ENCODE results near the gene PHC2.
"Not testable (repeated sequence)": the region's sequence is repeated elsewhere in the genome, so short reads cannot be mapped to it uniquely, and the experiment has no call there.

The PHC2 gene

GRCh38 chr1:33309351-33309750 lies 121.5 kb downstream of the PHC2 start:
- DNase-seq = not testable (repeated sequence)

DNA sequence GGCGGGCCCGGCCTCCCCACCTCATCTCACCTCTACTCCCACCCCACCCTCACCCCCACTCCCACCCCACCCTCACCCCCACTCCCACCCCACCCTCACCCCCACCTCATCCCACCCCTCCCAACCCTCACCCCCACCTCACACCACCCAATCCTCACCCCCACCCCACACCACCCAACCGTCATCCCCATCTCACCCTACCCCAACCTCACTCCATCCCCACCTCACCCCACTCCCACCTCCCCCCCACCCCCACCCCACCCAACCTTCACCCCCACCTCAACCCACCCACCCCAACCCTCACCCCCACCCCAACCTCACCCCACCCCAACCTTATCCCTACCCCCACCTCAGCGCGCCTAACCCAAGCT lies 123.4 kb downstream of the PHC2 start:
- DNase-seq = no peak

GRCh38 chr1:33306653-33307493 lies 124.0 kb downstream of the PHC2 start:
- no peak for DNase-seq

DNA sequence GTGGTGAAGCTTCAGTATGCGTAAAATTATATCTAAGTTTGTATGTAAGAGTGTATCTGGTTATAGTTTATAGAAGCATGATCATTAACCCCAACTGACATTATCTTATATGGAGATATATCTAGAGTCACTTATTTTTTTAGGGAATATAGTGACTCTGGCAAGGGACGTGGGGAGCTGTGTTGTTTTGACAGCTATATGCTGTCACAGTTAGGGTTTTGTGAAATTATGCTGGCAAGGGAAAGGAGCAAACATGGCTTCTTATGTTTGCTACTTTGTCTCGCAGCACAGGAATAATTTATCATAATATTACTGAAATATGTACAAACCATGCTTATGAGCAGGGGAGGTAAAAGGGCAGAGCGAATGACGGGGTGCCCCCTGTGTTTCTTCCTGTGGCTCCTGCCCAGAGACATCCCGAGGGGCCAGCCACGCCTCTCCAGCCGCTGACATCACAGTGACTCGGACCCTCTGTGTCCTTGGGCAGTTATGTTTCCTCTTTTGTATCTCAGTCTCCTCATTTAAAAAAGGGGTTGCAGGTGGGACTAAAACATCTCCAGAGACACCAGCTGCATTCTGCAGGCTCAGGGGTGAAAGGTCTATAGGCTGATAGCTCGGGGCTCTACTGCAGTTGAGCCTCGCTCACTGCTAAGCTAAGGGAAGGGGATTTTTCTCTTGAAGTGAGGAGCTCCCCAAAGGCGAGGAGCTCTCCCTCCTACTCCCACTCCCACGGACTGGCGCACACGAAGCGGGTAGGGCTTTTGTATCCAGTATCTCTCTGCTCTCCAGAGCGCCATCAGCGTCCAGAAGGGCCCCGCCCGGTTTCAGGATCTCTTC lies 124.9 kb downstream of the PHC2 start:
- no peak for DNase-seq

DNA sequence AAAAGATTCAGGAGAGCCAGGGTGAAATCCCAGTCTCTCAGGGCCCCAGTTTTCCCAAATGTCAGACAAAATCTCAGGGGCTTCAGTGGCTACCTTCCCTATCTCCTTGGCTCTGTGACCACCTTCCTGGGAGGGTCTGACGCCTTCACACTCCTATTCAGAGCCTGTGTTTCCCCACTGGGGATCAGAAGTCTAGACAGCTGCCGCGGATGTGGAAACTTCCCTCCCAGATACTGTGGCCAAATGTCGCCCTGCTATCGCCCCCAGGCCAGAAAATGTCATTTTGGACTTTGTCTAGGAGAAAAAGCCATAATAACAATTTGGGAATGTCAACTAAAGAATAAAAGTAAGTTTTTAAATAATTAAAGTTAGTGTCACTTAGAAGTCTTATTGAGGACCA lies 125.9 kb downstream of the PHC2 start:
- no peak for DNase-seq

DNA sequence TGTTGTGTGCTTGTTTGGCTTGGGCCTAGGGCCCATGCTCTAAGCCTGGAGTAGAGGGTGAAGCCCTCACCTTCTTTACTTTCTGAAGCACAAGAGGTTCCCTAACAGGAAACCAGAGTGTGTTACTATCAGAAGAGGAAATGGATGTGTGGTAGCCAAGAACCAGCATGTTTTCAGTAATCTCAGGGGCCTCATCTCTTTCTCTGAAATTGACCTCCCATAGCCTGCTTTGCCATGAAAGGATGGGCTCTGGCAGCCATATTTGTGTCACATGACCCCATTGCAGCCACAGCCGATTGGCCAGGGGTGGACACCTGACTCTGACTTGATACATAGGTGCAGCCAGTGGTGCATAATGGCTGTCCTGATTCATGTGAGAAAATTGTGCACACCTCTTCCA lies 128.6 kb downstream of the PHC2 start:
- DNase-seq = no peak

- DNase-seq = no peak
Measured at GRCh38 chr1:33301273-33301984, 129.5 kb downstream of the PHC2 start.

GRCh38 chr1:33300673-33301072 lies 130.2 kb downstream of the PHC2 start:
- DNase-seq = no peak

GRCh38 chr1:33299461-33300155 lies 131.3 kb downstream of the PHC2 start:
- DNase-seq = no peak

- peak in 1 of 2 experiments; percentile 15 for DNase-seq
Measured at GRCh38 chr1:33298623-33299277, 132.1 kb downstream of the PHC2 start.

GRCh38 chr1:33297911-33298622 lies 132.8 kb downstream of the PHC2 start:
- DNase-seq = no peak

DNA sequence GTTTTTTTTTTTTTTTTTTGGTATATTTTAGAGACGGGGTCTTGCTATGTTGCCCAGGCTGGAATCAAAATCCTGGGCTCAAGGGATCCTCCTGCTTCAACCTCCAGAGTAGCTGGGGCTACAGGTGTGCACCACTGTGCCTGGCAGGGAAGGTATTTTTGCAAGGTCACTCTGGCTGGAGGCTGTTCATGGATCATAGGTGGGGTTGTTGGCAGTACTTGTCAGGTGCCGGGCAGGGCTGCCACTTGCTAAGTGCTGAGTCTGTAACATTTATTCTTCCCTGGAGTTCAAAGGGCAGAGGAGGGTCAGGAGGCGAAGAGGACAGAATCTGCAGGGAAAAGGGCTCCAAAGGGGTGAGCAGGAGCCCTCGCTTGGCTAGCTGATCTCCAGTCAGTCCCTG lies 134.1 kb downstream of the PHC2 start:
- no peak for DNase-seq

DNA sequence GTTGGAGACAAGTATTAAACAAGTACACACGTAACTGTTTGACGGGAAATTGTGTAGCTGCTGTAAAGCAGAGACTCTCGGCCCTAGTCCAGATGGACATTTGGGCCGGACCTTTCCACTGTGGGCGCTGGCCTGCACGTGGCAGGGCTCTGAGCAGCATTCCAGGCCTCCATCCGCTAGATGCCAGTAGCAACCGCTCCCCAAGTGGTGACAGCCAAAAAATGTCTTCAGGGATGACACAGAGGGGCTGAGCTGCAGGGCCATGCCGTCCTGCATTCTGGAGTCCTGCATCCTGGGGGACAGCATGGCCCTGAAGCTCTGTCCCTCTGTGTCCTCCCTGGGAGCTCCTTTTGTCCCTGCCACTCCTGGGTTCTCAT lies 134.8 kb downstream of the PHC2 start:
- no peak for DNase-seq

DNA sequence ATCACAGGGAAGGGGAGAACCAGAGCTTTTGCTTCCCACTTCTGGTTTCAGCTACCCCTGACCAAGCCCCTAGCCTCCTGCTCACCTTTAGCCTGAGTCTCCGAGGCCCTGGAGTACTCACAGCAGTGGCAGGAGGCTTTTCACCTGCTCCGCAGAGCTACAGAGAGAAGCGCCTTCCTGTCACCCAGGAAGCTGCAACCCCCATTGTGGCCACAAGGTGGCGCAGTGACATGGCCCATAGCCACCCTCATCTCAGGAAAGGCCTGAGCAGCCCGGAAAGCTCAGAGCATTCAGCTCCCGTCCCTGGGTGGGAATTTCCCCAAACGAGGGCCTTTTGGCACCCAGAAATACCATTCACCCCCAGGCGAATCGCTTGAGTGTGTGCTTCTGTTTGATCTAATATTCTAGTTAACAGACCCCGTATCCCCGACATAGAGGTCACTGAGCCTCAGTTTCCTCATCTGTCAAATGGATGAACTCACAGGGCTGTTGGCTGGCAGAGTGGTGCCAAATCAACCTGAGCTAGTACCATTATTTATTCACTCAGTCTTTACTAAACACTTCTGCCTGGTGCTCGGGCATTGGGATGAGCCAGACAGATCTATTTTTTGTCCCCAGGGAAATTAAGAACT lies 135.3 kb downstream of the PHC2 start:
- peak; percentile 59 to 87 for DNase-seq

DNA sequence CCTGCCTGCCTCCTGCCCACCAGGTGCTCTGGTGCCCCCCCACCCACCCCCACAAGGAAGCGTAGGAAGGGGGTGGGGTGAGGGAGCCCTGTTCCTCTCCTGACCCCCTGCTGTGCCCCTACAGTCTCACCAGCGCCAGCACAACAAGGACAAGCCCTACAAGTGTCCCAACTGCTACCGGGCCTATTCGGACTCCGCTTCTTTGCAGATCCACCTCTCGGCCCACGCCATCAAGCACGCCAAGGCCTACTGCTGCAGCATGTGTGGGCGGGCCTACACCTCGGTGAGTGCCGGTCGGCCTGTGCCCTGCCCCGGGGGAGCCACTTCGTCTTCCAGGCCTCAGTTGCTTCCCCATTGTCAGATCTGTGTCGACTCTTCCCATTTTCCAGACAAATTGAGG lies 135.9 kb downstream of the PHC2 start:
- no peak for DNase-seq

- DNase-seq = no peak
Measured at GRCh38 chr1:33294071-33295010, 136.6 kb downstream of the PHC2 start.

DNA sequence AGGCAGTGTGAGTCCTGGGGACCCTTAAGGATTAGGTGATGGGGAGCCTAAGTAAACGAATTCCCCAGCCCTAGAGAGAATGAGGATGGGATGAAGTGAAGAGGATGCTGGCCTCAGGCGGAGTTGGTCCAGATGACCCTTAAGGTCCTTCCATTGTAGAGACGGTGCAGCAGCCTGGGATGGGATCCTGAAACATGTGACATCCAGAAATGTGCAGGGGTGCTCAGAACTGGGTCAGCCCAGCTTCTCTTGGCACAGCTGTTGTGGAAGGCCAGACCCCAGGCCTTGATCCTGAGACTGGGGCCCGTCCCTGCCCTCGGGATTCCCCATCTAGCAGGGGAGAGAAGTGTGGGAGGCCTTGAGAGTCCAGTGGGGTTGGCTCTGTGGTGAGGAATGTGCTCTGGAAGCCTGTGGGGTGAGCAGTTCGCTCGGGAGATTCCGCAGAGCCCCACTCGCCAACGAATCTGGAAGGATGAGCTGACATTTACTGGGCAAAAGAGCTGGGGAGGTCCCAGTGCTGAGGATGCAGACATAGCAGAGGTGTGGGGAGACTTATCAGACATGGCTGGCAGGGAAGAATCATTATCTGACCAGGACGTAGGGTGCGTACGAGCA lies 138.1 kb downstream of the PHC2 start:
- no peak for DNase-seq

DNA sequence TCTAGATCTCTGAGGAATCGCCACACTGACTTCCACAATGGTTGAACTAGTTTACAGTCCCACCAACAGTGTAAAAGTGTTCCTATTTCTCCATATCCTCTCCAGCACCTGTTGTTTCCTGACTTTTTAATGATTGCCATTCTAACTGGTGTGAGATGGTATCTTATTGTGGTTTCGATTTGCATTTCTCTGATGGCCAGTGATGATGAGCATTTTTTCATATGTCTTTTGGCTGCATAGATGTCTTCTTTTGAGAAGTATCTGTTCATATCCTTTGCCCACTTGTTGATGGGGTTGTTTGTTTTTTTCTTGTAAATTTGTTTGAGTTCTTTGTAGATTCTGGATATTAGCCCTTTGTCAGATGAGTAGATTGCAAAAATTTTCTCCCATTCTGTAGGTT lies 140.3 kb downstream of the PHC2 start:
- DNase-seq = not testable (repeated sequence)

- no peak for DNase-seq
Measured at GRCh38 chr1:33289858-33290154, 141.1 kb downstream of the PHC2 start.
